ENCODE results near the gene ALOX12.

- TF ChIP-seq CTCF (conservative IDR thresholded peaks at IDR 0.05; ENCODE audit: low read length): no peak
- TF ChIP-seq EZH2phosphoT487 (IDR thresholded peaks at IDR 0.05; ENCODE audit: borderline replicate concordance, low read depth, low read length): no peak
These were observed 6.6 kb downstream of the ALOX12 start for GRCh38 chr17:7002288-7003047.
